ENCODE results near the gene SLC25A1.

DNA sequence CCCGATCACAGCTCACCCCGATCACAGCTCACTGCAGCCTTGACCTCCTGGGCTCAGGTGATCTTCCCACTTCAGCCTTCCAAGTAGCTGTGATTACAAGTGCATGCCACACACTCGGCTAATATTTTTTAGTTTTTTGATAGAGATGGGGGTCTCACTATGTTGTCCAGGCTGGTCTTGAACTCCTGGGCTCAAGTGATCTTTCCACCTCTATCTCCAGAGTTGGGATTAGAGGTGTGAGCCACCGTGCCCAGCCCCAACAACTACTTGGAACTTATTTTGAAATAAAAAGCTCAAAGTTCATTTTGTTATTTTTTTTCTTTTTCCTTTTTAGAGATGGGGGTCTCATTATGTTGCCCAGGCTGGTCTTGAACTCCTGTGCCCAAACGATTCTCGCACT, 27.8 kb upstream of the SLC25A1 start:
- TF ChIP-seq, protein P1, sequence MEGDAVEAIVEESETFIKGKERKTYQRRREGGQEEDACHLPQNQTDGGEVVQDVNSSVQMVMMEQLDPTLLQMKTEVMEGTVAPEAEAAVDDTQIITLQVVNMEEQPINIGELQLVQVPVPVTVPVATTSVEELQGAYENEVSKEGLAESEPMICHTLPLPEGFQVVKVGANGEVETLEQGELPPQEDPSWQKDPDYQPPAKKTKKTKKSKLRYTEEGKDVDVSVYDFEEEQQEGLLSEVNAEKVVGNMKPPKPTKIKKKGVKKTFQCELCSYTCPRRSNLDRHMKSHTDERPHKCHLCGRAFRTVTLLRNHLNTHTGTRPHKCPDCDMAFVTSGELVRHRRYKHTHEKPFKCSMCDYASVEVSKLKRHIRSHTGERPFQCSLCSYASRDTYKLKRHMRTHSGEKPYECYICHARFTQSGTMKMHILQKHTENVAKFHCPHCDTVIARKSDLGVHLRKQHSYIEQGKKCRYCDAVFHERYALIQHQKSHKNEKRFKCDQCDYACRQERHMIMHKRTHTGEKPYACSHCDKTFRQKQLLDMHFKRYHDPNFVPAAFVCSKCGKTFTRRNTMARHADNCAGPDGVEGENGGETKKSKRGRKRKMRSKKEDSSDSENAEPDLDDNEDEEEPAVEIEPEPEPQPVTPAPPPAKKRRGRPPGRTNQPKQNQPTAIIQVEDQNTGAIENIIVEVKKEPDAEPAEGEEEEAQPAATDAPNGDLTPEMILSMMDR (conservative IDR thresholded peaks at IDR 0.05; ENCODE audit: low read depth, low read length) = no peak
- TF ChIP-seq EZH2phosphoT487 (IDR thresholded peaks at IDR 0.05; ENCODE audit: borderline replicate concordance, low read length) = no peak
